SK-N-SH treated with all-trans-retinoic acid at 6 μM for 48 hours (cell line): Measurements from ENCODE around the gene PLAAT4.
"Not testable (repeated sequence)": the region's sequence is repeated elsewhere in the genome, so short reads cannot be mapped to it uniquely, and the experiment has no call there.

Source experiments
- ATAC-seq: fragments of 200-7000 bp; cut with Tn5 transposase; 3 replicates; pipeline ENCODE4 v1.9.1; 2020; ENCODE audit warnings: mild to moderate bottlenecking, moderate library complexity
- ARNTL ChIP-seq: fragments of 450-650 bp; formaldehyde crosslinking; IDR thresholded peaks from 2 replicates; pipeline ENCODE4 v1.5.0; 2020; ENCODE audit warnings: low read depth, mild to moderate bottlenecking, moderate library complexity, borderline replicate concordance
- CSDC2 ChIP-seq: fragments of 250-450 bp; sonication (Bioruptor Pico); IDR thresholded peaks from 2 replicates; pipeline ENCODE4 v1.5.0; 2020; ENCODE audit warnings: mild to moderate bottlenecking, moderate library complexity
- ESRRG ChIP-seq: fragments of 250-450 bp; sonication (Bioruptor Pico); IDR thresholded peaks from 2 replicates; pipeline ENCODE4 v1.6.1; 2021; ENCODE audit warnings: mild to moderate bottlenecking
- ISL1 ChIP-seq: fragments of 250-450 bp; sonication (Bioruptor Pico); IDR thresholded peaks from 2 replicates; pipeline ENCODE4 v2.1.2; 2022; ENCODE audit warnings: mild to moderate bottlenecking, moderate library complexity
- OSR1 ChIP-seq: fragments of 250-450 bp; sonication (Bioruptor Pico); IDR thresholded peaks from 2 replicates; pipeline ENCODE4 v1.8.0; 2022; ENCODE audit warnings: moderate library complexity, mild to moderate bottlenecking, inconsistent platforms
- PPARA ChIP-seq: fragments of 250-450 bp; sonication (Bioruptor Pico); IDR thresholded peaks from 2 replicates; pipeline ENCODE4 v1.5.0; 2020; ENCODE audit warnings: mild to moderate bottlenecking, borderline replicate concordance
- RARB ChIP-seq: fragments of 250-450 bp; sonication (Bioruptor Pico); IDR thresholded peaks from 2 replicates; pipeline ENCODE4 v1.8.0; 2021; ENCODE audit warnings: mild to moderate bottlenecking, moderate library complexity
- SNAI2 ChIP-seq: fragments of 250-450 bp; sonication (Bioruptor Pico); IDR thresholded peaks from 2 replicates; pipeline ENCODE4 v1.5.0; 2020; ENCODE audit warnings: mild to moderate bottlenecking, moderate library complexity
- TCF4 ChIP-seq: fragments of 250-450 bp; sonication (Bioruptor Pico); IDR thresholded peaks from 2 replicates; pipeline ENCODE4 v1.8.0; 2021; ENCODE audit warnings: mild to moderate bottlenecking, moderate library complexity, borderline replicate concordance
- ZC3H10 ChIP-seq: fragments of 250-450 bp; sonication (Bioruptor Pico); IDR thresholded peaks from 2 replicates; pipeline ENCODE4 v1.5.1; 2021; ENCODE audit warnings: mild to moderate bottlenecking, moderate library complexity
- ZFP3 ChIP-seq: fragments of 250-450 bp; sonication (Bioruptor Pico); IDR thresholded peaks from 2 replicates; pipeline ENCODE4 v1.5.0; 2020; ENCODE audit warnings: mild to moderate bottlenecking, moderate library complexity
- ZFP30 ChIP-seq: fragments of 450-650 bp; formaldehyde crosslinking; IDR thresholded peaks from 2 replicates; pipeline ENCODE4 v1.5.0; 2022; ENCODE audit warnings: mild to moderate bottlenecking, moderate library complexity
- ZNF70 ChIP-seq: fragments of 450-650 bp; formaldehyde crosslinking; IDR thresholded peaks from 2 replicates; pipeline ENCODE4 v1.5.0; 2020; ENCODE audit warnings: mild to moderate bottlenecking, moderate library complexity
- ZNF8 ChIP-seq: fragments of 450-650 bp; formaldehyde crosslinking; IDR thresholded peaks from 2 replicates; pipeline ENCODE4 v1.5.0; 2020; ENCODE audit warnings: mild to moderate bottlenecking, moderate library complexity
- TF ChIP-seq, protein P1 (sequence below): fragments of 250-450 bp; sonication (Bioruptor Pico); IDR thresholded peaks from 2 replicates; pipeline ENCODE4 v1.5.1; 2020; ENCODE audit warnings: low read depth, mild to moderate bottlenecking, moderate library complexity
- TF ChIP-seq, protein P2 (sequence below): fragments of 250-450 bp; sonication (Bioruptor Pico); IDR thresholded peaks from 2 replicates; pipeline ENCODE4 v1.5.0; 2020; ENCODE audit warnings: mild to moderate bottlenecking, moderate library complexity
- TF ChIP-seq, protein P3 (sequence below): fragments of 250-450 bp; sonication (Bioruptor Pico); IDR thresholded peaks from 2 replicates; pipeline ENCODE4 v1.8.0; 2021; ENCODE audit warnings: low read depth, mild to moderate bottlenecking, moderate library complexity, borderline replicate concordance
- TF ChIP-seq, protein P4 (sequence below): fragments of 250-450 bp; sonication (Bioruptor Pico); IDR thresholded peaks from 2 replicates; pipeline ENCODE4 v1.5.1; 2021; ENCODE audit warnings: mild to moderate bottlenecking, moderate library complexity
- TF ChIP-seq, protein P5 (sequence below): fragments of 250-450 bp; sonication (Bioruptor Pico); IDR thresholded peaks from 2 replicates; pipeline ENCODE4 v1.8.0; 2020; ENCODE audit warnings: mild to moderate bottlenecking, moderate library complexity, borderline replicate concordance

PLAAT4 gene

DNA sequence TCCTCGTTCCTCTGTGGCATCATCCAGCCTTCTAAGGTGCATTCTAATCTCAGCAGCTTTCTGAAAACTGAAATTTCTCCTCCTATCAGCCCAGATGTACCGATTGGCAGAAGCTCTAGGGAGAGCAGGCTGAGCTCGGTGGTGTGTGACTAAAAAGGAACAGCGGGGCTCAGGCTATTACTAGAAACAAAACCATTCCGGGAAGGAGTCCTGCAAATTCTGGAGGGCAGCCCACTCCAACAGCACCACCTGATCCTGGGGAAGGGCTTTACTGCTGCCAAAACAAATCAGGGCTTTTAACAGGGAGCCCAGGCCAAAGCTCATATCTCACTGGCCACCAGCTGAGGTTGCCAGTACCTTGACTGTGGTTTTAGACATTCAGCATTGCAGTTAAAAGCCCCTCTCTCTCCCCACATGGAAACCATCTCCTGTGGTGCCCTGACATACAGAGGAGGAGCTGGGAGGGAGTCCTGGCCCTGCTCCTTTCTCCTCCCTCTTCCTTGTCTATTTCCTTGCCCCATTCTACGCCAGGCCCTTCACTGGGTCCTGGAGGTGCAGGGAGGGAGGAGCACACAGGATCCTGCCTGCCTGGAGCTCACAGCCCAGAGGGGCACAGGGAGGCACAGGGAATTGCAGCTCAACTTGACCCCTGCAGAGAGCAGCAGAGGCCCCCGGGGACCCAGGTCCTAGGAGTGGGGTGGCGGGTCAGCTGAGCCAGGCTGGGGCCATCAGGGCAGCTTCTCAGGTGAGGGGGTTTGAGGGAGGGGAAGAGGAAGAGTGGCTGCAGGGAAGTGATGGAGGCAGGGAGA, 889 bp downstream of the PLAAT4 start:
- TF ChIP-seq ARNTL (CRISPR knock-in tag), result no peak
- no peak for TF ChIP-seq ZC3H10 (CRISPR knock-in tag)
- TF ChIP-seq OSR1 (CRISPR knock-in tag), result no peak
- ATAC-seq, result peak; percentile 35

DNA sequence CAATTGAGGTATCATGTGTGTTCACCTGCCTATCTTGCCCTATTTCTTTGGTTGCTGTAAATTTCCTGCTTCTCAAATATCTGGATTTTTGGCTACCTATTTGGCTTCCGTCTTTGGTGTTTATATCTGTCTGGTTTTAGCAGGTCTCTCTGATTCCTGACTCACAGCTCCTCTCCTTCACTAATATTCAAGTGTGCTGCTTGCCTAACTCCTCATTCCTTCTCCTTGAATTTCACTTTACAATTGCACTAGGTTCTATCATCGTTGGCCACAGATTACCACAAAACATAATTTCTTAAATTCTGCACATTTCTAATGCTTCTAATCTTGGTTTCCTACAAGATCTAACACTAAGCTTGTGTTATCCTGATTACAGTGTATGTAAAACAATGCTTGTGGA, 5.9 kb downstream of the PLAAT4 start:
- not testable (repeated sequence) for ATAC-seq

DNA sequence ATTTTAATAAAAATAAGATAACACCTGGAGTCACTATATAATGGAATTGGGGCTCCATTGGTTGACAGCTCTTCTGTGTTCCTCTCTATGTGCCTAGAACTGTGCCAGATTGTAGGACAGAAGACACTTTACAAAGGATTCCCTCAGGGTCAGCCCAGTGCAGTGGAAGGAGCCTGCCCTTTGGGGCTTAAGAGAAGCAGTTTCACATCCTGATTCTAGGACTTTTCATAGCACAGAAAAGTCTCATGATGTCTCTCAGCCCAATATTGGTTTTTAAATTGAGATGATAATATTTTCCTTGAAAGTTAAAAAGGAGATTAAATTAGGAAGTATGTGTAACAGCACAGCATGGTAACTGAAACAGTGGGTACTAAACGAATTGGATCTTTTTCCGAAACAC, 7.1 kb downstream of the PLAAT4 start:
- ATAC-seq, result no peak
- TF ChIP-seq ESRRG (CRISPR knock-in tag) (no peak), ZFP30 (no peak), OSR1 (CRISPR knock-in tag) (no peak), CSDC2 (CRISPR knock-in tag) (no peak)
- TF ChIP-seq, protein P1, sequence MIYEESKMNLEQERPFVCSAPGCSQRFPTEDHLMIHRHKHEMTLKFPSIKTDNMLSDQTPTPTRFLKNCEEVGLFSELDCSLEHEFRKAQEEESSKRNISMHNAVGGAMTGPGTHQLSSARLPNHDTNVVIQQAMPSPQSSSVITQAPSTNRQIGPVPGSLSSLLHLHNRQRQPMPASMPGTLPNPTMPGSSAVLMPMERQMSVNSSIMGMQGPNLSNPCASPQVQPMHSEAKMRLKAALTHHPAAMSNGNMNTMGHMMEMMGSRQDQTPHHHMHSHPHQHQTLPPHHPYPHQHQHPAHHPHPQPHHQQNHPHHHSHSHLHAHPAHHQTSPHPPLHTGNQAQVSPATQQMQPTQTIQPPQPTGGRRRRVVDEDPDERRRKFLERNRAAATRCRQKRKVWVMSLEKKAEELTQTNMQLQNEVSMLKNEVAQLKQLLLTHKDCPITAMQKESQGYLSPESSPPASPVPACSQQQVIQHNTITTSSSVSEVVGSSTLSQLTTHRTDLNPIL (CRISPR knock-in tag), result no peak
- TF ChIP-seq, protein P2, sequence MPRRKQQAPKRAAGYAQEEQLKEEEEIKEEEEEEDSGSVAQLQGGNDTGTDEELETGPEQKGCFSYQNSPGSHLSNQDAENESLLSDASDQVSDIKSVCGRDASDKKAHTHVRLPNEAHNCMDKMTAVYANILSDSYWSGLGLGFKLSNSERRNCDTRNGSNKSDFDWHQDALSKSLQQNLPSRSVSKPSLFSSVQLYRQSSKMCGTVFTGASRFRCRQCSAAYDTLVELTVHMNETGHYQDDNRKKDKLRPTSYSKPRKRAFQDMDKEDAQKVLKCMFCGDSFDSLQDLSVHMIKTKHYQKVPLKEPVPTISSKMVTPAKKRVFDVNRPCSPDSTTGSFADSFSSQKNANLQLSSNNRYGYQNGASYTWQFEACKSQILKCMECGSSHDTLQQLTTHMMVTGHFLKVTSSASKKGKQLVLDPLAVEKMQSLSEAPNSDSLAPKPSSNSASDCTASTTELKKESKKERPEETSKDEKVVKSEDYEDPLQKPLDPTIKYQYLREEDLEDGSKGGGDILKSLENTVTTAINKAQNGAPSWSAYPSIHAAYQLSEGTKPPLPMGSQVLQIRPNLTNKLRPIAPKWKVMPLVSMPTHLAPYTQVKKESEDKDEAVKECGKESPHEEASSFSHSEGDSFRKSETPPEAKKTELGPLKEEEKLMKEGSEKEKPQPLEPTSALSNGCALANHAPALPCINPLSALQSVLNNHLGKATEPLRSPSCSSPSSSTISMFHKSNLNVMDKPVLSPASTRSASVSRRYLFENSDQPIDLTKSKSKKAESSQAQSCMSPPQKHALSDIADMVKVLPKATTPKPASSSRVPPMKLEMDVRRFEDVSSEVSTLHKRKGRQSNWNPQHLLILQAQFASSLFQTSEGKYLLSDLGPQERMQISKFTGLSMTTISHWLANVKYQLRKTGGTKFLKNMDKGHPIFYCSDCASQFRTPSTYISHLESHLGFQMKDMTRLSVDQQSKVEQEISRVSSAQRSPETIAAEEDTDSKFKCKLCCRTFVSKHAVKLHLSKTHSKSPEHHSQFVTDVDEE (CRISPR knock-in tag), result no peak
- TF ChIP-seq, protein P3, sequence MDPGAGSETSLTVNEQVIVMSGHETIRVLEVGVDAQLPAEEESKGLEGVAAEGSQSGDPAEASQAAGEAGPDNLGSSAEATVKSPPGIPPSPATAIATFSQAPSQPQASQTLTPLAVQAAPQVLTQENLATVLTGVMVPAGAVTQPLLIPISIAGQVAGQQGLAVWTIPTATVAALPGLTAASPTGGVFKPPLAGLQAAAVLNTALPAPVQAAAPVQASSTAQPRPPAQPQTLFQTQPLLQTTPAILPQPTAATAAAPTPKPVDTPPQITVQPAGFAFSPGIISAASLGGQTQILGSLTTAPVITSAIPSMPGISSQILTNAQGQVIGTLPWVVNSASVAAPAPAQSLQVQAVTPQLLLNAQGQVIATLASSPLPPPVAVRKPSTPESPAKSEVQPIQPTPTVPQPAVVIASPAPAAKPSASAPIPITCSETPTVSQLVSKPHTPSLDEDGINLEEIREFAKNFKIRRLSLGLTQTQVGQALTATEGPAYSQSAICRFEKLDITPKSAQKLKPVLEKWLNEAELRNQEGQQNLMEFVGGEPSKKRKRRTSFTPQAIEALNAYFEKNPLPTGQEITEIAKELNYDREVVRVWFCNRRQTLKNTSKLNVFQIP (CRISPR knock-in tag), result no peak
- TF ChIP-seq, protein P4, sequence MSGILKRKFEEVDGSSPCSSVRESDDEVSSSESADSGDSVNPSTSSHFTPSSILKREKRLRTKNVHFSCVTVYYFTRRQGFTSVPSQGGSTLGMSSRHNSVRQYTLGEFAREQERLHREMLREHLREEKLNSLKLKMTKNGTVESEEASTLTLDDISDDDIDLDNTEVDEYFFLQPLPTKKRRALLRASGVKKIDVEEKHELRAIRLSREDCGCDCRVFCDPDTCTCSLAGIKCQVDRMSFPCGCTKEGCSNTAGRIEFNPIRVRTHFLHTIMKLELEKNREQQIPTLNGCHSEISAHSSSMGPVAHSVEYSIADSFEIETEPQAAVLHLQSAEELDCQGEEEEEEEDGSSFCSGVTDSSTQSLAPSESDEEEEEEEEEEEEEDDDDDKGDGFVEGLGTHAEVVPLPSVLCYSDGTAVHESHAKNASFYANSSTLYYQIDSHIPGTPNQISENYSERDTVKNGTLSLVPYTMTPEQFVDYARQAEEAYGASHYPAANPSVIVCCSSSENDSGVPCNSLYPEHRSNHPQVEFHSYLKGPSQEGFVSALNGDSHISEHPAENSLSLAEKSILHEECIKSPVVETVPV, result no peak

DNA sequence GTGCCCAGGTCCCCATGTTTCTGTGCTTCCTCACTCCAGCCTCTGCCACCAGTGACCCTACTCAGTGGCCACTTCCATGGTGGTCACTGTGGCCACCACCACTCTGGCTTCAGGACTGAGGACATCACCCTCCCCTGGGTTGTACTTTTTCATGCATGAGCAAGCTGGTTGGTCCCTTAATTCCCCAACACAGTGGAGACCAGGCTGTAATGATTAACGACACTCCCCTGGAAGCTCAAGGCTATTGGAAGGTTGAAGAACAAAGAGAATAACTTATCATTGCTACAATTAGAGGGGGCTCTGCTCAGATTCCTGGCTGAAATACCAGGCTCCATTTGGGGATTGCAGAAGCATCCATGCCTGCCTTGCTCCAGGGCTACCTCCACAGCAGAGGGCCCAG, 10.5 kb downstream of the PLAAT4 start:
- TF ChIP-seq, protein P1 (CRISPR knock-in tag), result no peak
- no peak for TF ChIP-seq ZFP30
- no peak for TF ChIP-seq ZFP3 (CRISPR knock-in tag)
- TF ChIP-seq ISL1 (CRISPR knock-in tag), result no peak
- no peak for TF ChIP-seq PPARA (CRISPR knock-in tag)
- no peak for TF ChIP-seq ZNF70
- no peak for TF ChIP-seq RARB (CRISPR knock-in tag)
- TF ChIP-seq SNAI2 (CRISPR knock-in tag), result no peak
- TF ChIP-seq OSR1 (CRISPR knock-in tag), result no peak
- TF ChIP-seq, protein P4, result no peak
- TF ChIP-seq ZNF8 (CRISPR knock-in tag), result no peak
- TF ChIP-seq CSDC2 (CRISPR knock-in tag), result no peak
- TF ChIP-seq, protein P5, sequence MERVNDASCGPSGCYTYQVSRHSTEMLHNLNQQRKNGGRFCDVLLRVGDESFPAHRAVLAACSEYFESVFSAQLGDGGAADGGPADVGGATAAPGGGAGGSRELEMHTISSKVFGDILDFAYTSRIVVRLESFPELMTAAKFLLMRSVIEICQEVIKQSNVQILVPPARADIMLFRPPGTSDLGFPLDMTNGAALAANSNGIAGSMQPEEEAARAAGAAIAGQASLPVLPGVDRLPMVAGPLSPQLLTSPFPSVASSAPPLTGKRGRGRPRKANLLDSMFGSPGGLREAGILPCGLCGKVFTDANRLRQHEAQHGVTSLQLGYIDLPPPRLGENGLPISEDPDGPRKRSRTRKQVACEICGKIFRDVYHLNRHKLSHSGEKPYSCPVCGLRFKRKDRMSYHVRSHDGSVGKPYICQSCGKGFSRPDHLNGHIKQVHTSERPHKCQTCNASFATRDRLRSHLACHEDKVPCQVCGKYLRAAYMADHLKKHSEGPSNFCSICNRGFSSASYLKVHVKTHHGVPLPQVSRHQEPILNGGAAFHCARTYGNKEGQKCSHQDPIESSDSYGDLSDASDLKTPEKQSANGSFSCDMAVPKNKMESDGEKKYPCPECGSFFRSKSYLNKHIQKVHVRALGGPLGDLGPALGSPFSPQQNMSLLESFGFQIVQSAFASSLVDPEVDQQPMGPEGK (CRISPR knock-in tag), result no peak
- no peak for TF ChIP-seq ZC3H10 (CRISPR knock-in tag)
- TF ChIP-seq TCF4 (CRISPR knock-in tag), result no peak
- TF ChIP-seq, protein P3 (CRISPR knock-in tag), result no peak
- no peak for ATAC-seq
